ENCODE data around the gene APH1B.

The APH1B gene

DNA sequence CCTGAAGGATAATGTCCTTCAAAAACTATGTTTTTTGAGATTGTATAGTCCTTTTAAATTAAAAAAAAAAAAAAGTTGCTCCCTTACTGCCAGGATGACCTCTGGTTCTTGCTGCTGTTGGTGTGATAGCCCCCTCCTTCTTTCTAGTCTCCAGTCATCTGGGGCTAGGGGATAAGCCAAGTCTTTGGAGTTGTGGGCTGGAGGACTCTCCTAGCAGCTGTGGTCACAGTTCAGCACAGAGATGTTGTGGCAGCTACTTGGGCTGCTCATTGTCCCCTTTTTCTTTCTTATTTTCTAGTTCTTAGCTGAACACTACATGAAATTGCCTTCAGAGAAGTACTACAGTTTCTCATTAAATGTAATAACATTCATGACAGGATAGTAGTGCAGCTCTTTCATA is 39.2 kb upstream of the APH1B start:
- Histone ChIP-seq H3K27ac (no peak overlapping the region), H3K4me1 (no peaks in the 10 kb centered on the region), H3K9me3 (ENCODE audit: control insufficient read depth, low read length) (no peaks in the 10 kb centered on the region), H3K79me2 (peaks cover 3% of the 10 kb centered on the region), H2AFZ (no peak overlapping the region), H3K9ac (no peak overlapping the region), H3K27me3 (ENCODE audit: control insufficient read depth, insufficient read depth, low read length) (no peaks in the 10 kb centered on the region), H3K4me2 (ENCODE audit: low read length) (no peak overlapping the region), H3K4me3 (ENCODE audit: low read depth, low read length) (no peak overlapping the region), H3K36me3 (ENCODE audit: control insufficient read depth, insufficient read depth, low read length) (no peaks in the 10 kb centered on the region)
- TF ChIP-seq, protein P1, sequence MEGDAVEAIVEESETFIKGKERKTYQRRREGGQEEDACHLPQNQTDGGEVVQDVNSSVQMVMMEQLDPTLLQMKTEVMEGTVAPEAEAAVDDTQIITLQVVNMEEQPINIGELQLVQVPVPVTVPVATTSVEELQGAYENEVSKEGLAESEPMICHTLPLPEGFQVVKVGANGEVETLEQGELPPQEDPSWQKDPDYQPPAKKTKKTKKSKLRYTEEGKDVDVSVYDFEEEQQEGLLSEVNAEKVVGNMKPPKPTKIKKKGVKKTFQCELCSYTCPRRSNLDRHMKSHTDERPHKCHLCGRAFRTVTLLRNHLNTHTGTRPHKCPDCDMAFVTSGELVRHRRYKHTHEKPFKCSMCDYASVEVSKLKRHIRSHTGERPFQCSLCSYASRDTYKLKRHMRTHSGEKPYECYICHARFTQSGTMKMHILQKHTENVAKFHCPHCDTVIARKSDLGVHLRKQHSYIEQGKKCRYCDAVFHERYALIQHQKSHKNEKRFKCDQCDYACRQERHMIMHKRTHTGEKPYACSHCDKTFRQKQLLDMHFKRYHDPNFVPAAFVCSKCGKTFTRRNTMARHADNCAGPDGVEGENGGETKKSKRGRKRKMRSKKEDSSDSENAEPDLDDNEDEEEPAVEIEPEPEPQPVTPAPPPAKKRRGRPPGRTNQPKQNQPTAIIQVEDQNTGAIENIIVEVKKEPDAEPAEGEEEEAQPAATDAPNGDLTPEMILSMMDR (IDR thresholded peaks at IDR 0.05) = no peak

GRCh38 chr15:63238796-63239195 is 38.6 kb upstream of the APH1B start:
- Histone ChIP-seq H3K9me3 (ENCODE audit: control insufficient read depth, low read length) (no peaks in the 10 kb centered on the region), H3K36me3 (ENCODE audit: control insufficient read depth, insufficient read depth, low read length) (no peaks in the 10 kb centered on the region), H3K4me2 (ENCODE audit: low read length) (no peak overlapping the region), H3K27me3 (ENCODE audit: control insufficient read depth, insufficient read depth, low read length) (no peaks in the 10 kb centered on the region), H2AFZ (no peak overlapping the region), H3K4me3 (ENCODE audit: low read depth, low read length) (no peak overlapping the region), H3K9ac (no peak overlapping the region), H3K27ac (no peak overlapping the region), H3K4me1 (no peaks in the 10 kb centered on the region), H3K79me2 (peaks cover 3% of the 10 kb centered on the region)
- TF ChIP-seq, protein P1 (IDR thresholded peaks at IDR 0.05) = no peak

DNA sequence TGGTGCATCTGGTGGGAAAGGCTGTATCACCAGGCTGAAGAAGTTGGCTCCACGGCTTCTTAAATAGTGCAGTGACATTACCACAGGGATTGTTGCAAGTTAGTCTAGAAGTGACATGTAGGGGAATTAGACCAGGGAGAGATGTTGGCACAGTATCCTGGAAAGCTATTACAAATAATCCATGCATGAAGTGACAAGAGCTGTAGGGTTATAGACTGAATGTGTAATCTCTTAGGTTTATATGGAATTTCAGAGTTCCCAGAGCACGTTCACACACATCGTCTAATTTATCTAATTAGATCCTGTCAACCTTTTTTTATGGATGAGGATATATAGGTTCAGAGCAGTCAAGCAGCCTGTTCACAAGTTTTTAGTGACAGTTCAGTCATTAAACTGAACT is 37.3 kb upstream of the APH1B start:
- no peak overlapping the region for H3K4me3 ChIP-seq (ENCODE audit: low read depth, low read length)
- no peaks in the 10 kb centered on the region for H3K36me3 ChIP-seq (ENCODE audit: control insufficient read depth, insufficient read depth, low read length)
- H3K9me3 ChIP-seq (ENCODE audit: control insufficient read depth, low read length) = no peaks in the 10 kb centered on the region
- no peaks in the 10 kb centered on the region for H3K4me1 ChIP-seq
- TF ChIP-seq, protein P1 (IDR thresholded peaks at IDR 0.05) = no peak
- no peak overlapping the region for H2AFZ ChIP-seq
- H3K27me3 ChIP-seq (ENCODE audit: control insufficient read depth, insufficient read depth, low read length) = no peaks in the 10 kb centered on the region
- no peak overlapping the region for H3K27ac ChIP-seq
- H3K4me2 ChIP-seq (ENCODE audit: low read length) = no peak overlapping the region
- H3K9ac ChIP-seq = no peak overlapping the region
- peaks cover 3% of the 10 kb centered on the region for H3K79me2 ChIP-seq

DNA sequence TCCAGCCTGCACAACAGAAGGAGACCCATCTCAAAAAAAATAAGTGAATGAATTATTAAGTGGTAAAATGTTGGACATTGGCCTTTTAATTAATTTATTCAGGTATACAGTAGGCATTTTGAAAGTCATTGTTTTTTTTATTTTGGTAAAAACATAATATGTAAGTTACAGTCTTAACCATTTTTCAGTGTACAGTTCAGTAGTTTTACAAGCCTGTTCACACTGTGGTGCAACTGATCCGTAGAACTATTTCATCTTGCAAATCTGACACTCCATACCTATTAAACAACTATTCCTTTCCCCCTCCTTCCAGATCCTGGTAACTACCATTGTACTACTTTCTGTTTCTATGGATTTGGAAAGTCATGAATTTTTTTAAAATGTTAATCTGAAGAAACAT is 36.1 kb upstream of the APH1B start:
- no peak overlapping the region for H3K9ac ChIP-seq
- H3K79me2 ChIP-seq = peaks cover 3% of the 10 kb centered on the region
- no peaks in the 10 kb centered on the region for H3K36me3 ChIP-seq (ENCODE audit: control insufficient read depth, insufficient read depth, low read length)
- no peaks in the 10 kb centered on the region for H3K27me3 ChIP-seq (ENCODE audit: control insufficient read depth, insufficient read depth, low read length)
- H3K9me3 ChIP-seq (ENCODE audit: control insufficient read depth, low read length) = no peaks in the 10 kb centered on the region
- H3K4me3 ChIP-seq (ENCODE audit: low read depth, low read length) = no peak overlapping the region
- H3K4me1 ChIP-seq = no peaks in the 10 kb centered on the region
- TF ChIP-seq, protein P1 (IDR thresholded peaks at IDR 0.05) = no peak
- H2AFZ ChIP-seq = no peak overlapping the region
- no peak overlapping the region for H3K27ac ChIP-seq
- H3K4me2 ChIP-seq (ENCODE audit: low read length) = no peak overlapping the region

DNA sequence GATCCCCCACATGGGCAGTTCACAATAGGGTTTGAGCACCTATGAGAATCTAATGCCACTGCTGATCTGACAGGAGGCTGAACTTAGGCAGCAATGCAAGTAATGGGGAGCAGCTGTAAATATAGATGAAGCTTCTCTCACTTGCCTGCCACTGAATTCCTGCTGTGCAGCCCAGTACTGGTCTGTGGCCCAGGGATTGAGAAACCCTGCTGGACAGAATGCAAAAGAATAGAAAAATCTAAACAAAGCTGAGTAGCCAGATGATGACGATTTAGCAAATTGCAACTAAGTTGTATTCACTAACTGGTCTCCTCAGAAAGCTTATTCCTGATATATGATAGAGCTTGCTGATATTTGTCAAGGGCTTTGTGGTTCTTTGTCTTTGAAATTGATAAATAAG is 34.3 kb upstream of the APH1B start:
- no peaks in the 10 kb centered on the region for H3K36me3 ChIP-seq (ENCODE audit: control insufficient read depth, insufficient read depth, low read length)
- H2AFZ ChIP-seq = no peak overlapping the region
- TF ChIP-seq, protein P1 (IDR thresholded peaks at IDR 0.05) = no peak
- H3K4me2 ChIP-seq (ENCODE audit: low read length) = no peak overlapping the region
- H3K27me3 ChIP-seq (ENCODE audit: control insufficient read depth, insufficient read depth, low read length) = no peaks in the 10 kb centered on the region
- H3K27ac ChIP-seq = no peak overlapping the region
- no peak overlapping the region for H3K4me3 ChIP-seq (ENCODE audit: low read depth, low read length)
- no peaks in the 10 kb centered on the region for H3K9me3 ChIP-seq (ENCODE audit: control insufficient read depth, low read length)
- no peaks in the 10 kb centered on the region for H3K4me1 ChIP-seq
- H3K79me2 ChIP-seq = no peaks in the 10 kb centered on the region
- H3K9ac ChIP-seq = no peak overlapping the region

Measured in parathyroid adenoma (tissue), 2 donors.